ENCODE results near the gene NFX1. TPM values are rescaled to one million over a fixed set of nuclear protein-coding genes. Genes with fewer than 3 reads are reported as not detected.

The NFX1 gene
- total RNA-seq, 2 donors from 2014 or later = 30.8 to 39.5 TPM

- Histone ChIP-seq H3K4me1 (replicated peaks) (no peaks in the 10 kb centered on the region), H3K4me3 (no peak overlapping the region), H3K27ac (peak overlapping the region in 1 of 2 donors; percentile 64), H3K36me3 (peaks cover 0 to 13% of the 10 kb centered on the region in 2 donors), H3K9me3 (no peaks in the 10 kb centered on the region), H3K27me3 (replicated peaks; ENCODE audit: insufficient read depth) (no peaks in the 10 kb centered on the region)
- WGBS = 100% methylated on average over 1 of the region's 1 CpG
- TF ChIP-seq POLR2AphosphoS5 (IDR thresholded peaks at IDR 0.05) (no peak), POLR2A (IDR thresholded peaks at IDR 0.05) (no peak)
- TF ChIP-seq, protein P1, sequence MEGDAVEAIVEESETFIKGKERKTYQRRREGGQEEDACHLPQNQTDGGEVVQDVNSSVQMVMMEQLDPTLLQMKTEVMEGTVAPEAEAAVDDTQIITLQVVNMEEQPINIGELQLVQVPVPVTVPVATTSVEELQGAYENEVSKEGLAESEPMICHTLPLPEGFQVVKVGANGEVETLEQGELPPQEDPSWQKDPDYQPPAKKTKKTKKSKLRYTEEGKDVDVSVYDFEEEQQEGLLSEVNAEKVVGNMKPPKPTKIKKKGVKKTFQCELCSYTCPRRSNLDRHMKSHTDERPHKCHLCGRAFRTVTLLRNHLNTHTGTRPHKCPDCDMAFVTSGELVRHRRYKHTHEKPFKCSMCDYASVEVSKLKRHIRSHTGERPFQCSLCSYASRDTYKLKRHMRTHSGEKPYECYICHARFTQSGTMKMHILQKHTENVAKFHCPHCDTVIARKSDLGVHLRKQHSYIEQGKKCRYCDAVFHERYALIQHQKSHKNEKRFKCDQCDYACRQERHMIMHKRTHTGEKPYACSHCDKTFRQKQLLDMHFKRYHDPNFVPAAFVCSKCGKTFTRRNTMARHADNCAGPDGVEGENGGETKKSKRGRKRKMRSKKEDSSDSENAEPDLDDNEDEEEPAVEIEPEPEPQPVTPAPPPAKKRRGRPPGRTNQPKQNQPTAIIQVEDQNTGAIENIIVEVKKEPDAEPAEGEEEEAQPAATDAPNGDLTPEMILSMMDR (IDR thresholded peaks at IDR 0.05) = no peak
- peak; percentile 21 for DNase-seq (ENCODE audit: low spot score)
- intact Hi-C loops (cut with DNase I) = no loop called here
Observed at GRCh38 chr9:33272061-33272460, 18.3 kb upstream of the NFX1 start.

GRCh38 chr9:33273266-33273971 is 16.9 kb upstream of the NFX1 start:
- TF ChIP-seq POLR2AphosphoS5 (IDR thresholded peaks at IDR 0.05) = no peak
- no peak for TF ChIP-seq POLR2A (IDR thresholded peaks at IDR 0.05)
- TF ChIP-seq, protein P1 (IDR thresholded peaks at IDR 0.05) = no peak
- H3K36me3 ChIP-seq = peaks cover 0 to 25% of the 10 kb centered on the region in 2 donors
- intact Hi-C loops (cut with DNase I) = no loop called here

GRCh38 chr9:33273972-33274328 is 16.4 kb upstream of the NFX1 start:
- TF ChIP-seq POLR2AphosphoS5 (IDR thresholded peaks at IDR 0.05) = no peak
- TF ChIP-seq, protein P1 (IDR thresholded peaks at IDR 0.05) = no peak
- TF ChIP-seq POLR2A (IDR thresholded peaks at IDR 0.05) = no peak
- Histone ChIP-seq H3K36me3 (peaks cover 0 to 30% of the 10 kb centered on the region in 2 donors), H3K4me3 (no peak overlapping the region), H3K4me1 (replicated peaks) (no peaks in the 10 kb centered on the region), H3K27ac (no peak overlapping the region), H3K9me3 (no peaks in the 10 kb centered on the region), H3K27me3 (replicated peaks; ENCODE audit: insufficient read depth) (no peaks in the 10 kb centered on the region)
- WGBS = 97% methylated on average over 2 of the region's 2 CpGs
- DNase-seq (ENCODE audit: low spot score) = no peak
- intact Hi-C loops (cut with DNase I) = no loop called here

More at GRCh38 chr9:33273266-33273971, 16.9 kb upstream of the NFX1 start:
- 73% methylated on average over 3 of the region's 3 CpGs for WGBS
- H3K27ac ChIP-seq = no peak overlapping the region
- H3K4me1 ChIP-seq (replicated peaks) = no peaks in the 10 kb centered on the region
- no peak for DNase-seq (ENCODE audit: low spot score)
- no peak overlapping the region for H3K4me3 ChIP-seq
- no peaks in the 10 kb centered on the region for H3K27me3 ChIP-seq (replicated peaks; ENCODE audit: insufficient read depth)
- H3K9me3 ChIP-seq = no peaks in the 10 kb centered on the region

DNA sequence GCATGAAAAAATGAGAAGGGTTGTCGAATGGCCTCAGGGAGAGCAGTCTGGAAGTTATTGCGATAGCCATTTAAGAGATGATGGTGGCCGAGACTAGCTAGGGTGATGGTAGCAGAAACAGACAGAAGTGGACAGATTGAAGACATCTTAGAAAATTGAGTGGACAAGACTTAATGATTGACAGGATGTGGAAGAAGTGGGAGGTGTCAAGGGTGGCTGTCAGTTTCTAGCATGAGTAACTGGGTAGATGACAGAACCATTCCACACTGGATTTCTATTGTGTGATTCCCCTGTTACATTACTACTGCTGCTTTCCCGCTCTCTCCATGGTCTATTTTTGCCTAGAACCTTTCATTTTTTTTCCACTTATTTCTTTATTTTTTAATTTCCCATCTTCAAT is 12.8 kb upstream of the NFX1 start:
- H3K4me3 ChIP-seq = no peak overlapping the region
- no peak overlapping the region for H3K27ac ChIP-seq
- intact Hi-C loops (cut with DNase I) = no loop called here
- TF ChIP-seq POLR2A (IDR thresholded peaks at IDR 0.05) (no peak), POLR2AphosphoS5 (IDR thresholded peaks at IDR 0.05) (no peak)
- TF ChIP-seq, protein P1 (IDR thresholded peaks at IDR 0.05) = no peak
- no peaks in the 10 kb centered on the region for H3K27me3 ChIP-seq (replicated peaks; ENCODE audit: insufficient read depth)
- DNase-seq (ENCODE audit: low spot score) = no peak
- H3K9me3 ChIP-seq = no peaks in the 10 kb centered on the region
- no peaks in the 10 kb centered on the region for H3K4me1 ChIP-seq (replicated peaks)
- WGBS = 93% methylated on average over 4 of the region's 4 CpGs
- peaks cover 0 to 28% of the 10 kb centered on the region in 2 donors for H3K36me3 ChIP-seq

DNA sequence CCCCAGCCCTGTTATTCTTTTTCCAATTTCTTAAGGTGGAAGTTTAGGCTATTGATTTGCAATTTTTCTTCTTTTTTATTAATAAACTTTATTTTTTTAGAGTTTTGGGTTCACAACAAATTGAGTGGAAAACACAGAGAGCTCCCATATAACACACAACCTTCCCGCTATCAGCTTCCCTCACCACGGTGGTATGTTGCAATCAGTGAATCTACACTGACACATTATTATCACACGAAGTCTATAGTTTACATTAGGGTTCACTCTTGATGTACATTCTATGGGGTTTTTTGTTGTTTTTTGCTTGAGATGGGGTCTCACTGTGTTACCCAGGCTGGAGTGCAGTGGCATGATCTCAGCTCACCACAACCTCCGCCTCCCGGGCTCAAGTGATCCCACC is 4.8 kb upstream of the NFX1 start:
- DNase-seq (ENCODE audit: low spot score) = no peak
- H3K36me3 ChIP-seq = no peaks in the 10 kb centered on the region
- TF ChIP-seq, protein P1 (IDR thresholded peaks at IDR 0.05) = no peak
- TF ChIP-seq POLR2A (IDR thresholded peaks at IDR 0.05) = no peak
- no peak for TF ChIP-seq POLR2AphosphoS5 (IDR thresholded peaks at IDR 0.05)
- H3K4me1 ChIP-seq (replicated peaks) = no peaks in the 10 kb centered on the region
- H3K4me3 ChIP-seq = no peak overlapping the region
- intact Hi-C loops (cut with DNase I) = loop anchor here (5.0 kb wide), 1 partner anchor 182 kb away; no protein-coding TSS in a partner anchor
- no peaks in the 10 kb centered on the region for H3K27me3 ChIP-seq (replicated peaks; ENCODE audit: insufficient read depth)
- no peak overlapping the region for H3K27ac ChIP-seq
- H3K9me3 ChIP-seq = no peaks in the 10 kb centered on the region
- WGBS = 91% methylated on average over 5 of the region's 5 CpGs
